GM18511 (cell line): ENCODE measurements around the gene PRDX3.

Source experiments
- ATAC-seq: cut with Tn5 transposase; IDR thresholded peaks from one replicate; pipeline ENCODE4 v1.9.1; 2021; ENCODE audit warnings: mild to moderate bottlenecking, moderate library complexity; ENCODE audit not compliant: unreplicated experiment

Gene PRDX3

DNA sequence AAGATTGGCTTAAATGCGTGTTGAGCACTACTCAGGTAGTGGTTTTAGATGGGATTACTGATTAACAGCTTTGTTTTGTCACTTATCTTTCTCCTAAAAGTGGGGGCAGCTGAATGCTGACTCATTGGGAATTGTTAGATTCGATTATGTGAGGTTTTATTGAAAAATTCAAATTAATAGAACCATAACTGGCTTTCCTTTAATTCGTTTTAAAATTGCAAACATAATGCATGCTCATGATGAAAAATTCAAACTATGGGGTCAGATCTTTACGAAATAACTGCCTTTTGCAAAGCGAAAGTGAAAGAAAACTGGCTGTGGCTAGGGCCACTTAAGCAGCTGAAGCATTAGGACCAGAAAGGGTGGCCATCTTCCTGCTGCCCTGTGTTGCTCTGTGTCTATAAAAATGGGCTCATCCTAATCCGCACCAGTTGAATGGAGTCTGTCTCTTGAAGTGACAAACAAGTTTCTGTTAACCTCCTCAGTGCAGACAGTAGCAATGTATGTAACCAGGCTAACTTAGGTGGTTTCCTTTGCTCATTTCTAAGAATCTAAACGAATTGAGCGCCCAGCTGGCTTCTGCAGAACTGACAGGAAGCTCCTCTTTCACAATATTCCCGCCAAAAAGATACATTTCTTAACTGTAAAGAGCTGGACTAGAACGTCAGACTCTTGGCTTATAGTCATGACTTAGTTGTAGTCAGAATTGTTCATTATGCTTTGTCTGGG lies 46.9 kb downstream of the PRDX3 start:
- ATAC-seq = peak; percentile 64

DNA sequence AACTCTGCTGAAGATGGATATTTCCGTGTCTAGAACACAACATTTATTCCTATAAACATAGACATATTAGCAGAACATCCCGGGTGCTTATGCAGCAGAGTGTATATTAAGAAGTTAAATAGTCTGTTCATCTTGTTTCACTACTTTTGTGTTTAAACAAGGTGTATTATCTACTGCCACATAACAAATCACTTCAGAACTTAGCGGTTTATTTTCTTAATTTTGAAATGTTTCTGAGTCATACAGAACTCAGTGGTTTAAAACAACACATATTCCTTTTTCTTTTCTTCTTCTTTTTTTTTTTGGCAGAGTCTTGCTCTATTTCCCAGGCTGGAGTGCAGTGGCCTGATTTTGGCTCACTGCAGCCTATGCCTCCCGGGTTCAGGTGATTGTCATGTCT lies 48.9 kb downstream of the PRDX3 start:
- ATAC-seq = no peak

DNA sequence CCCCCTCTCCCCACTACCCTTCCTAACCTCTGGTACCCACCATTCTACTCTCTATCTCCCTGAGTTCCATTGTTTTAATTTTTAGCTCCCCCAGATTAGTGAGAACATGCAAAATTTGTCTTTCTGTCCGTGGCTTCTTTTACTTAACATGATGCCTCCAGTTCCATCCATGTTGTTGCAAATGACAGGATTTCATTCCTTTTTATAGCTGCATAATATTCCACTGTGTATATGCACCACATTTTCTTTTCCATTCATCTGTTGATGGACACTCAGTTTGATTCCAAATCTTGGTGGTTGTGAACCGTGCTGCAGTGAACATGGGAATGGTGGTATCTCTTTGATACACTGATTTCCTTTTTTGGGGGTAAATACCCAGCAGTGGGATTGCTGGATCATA lies 52.7 kb downstream of the PRDX3 start:
- no peak for ATAC-seq

DNA sequence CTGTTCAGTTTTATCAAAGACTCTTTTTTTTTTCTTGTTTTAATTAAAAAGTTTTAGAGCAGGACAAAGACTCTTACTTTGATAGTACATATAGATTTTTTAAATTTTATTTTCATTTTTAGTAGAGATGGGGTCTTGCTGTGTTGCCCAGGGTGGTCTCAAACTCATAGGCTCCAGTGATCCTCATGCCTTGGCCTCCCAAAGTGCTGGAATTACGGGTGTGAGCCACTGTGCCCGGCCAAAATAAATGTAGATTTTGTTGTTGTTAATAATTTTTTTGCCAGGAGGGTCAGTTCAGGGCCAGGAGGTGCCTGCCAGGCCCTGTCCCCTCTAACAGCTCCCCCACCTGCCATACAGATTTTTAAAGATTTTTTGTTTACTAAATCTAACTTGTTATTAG lies 57.7 kb downstream of the PRDX3 start:
- no peak for ATAC-seq

DNA sequence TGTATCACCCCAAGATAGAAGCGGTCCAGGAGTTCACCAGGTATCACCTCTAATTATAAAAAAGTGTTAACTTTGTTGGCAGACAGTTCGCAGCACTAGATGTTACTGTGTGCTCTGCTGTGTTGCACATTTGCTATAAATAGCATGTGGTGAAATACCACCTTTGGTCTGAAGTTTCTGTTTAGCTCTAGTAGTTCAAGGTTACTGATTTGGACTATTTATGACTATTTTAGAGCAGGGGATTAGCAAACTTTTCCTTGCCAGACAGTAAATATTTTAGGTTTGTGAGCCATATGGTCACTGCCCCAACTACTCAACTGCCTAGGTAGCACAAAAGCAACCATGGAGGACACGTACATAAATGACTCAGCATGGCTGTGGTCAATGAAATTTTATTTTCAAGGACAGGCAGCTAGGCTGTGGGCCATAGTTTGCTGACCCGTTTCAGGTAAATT lies 58.2 kb downstream of the PRDX3 start:
- ATAC-seq = peak; percentile 94

DNA sequence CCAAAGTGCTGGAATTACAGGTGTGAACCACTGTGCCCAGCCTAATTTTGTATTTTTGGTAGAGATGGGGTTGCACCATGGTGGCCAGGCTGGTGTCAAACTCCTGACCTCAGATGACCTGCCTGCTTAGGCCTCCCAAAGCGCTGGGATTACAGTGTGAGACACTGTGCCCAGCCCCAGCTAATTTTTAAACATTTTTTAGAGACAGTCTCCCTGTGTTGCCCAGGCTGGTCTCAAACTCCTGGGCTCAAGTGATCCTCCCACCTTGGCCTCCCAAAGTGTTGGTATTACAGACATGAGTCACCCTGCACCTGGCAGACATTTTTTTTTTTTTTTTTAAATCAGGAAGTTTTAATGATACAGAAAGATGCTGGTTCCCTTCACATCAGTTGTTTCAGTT lies 59.2 kb downstream of the PRDX3 start:
- no peak for ATAC-seq

DNA sequence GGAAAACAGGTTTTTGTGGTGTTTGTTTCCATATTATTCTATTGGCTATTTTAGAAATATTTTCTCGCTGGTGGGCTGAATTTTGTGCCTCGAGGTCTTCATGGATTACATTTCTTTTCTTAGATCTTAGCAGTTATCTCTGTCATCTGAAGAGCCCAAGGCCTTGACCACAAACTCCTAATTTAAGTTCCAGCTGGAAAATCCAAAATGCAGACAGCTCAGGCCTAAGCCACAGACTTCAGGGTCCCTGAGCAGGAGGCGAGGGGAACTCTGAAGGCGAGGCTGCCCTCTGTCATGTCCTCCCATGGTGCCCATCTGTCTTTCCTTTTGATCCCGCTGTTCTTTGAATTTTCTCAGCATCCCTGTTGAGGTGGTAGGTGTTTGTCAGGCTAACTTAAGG lies 60.4 kb downstream of the PRDX3 start:
- no peak for ATAC-seq
